HT-29 (cell line): ENCODE results near the gene LRRN3. TPM values are rescaled to one million over a fixed set of nuclear protein-coding genes. Genes with fewer than 3 reads are reported as not detected.

ENCODE experiments used
- DNase-seq: peaks from one replicate; pipeline ENCODE4 v3.0.0-alpha.2; 2015; ENCODE audit warnings: low spot score
- total RNA-seq: library from RNA; depleted of rRNA; stranded (reverse); fragments of >200 nt; shearing (Covaris generic); gene quantifications from 2 replicates; pipeline ENCODE4 v1.2.3, GENCODE V29; 2014

Gene LRRN3
- total RNA-seq, 1 experiment from 2014 or later: not detected

DNA sequence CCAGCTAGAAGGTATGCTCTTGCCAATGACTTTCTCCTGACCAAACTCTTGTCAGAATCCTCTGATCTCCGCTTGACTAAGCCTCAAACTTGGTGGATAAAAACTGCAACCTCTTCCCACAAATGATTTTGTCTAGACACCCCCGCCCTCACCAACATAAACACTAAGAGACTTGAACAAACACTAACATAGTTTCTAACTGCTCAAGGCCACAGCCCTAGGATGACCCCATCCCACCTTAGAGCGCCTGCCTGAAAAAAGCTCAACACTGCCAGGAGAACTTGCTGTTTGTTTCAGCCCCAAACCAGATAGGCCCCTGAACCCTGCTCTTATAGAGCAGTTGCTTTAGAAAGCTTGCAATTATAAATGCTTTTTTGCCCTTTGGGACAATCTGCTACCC lies 71.8 kb downstream of the LRRN3 start:
- no peak for DNase-seq

DNA sequence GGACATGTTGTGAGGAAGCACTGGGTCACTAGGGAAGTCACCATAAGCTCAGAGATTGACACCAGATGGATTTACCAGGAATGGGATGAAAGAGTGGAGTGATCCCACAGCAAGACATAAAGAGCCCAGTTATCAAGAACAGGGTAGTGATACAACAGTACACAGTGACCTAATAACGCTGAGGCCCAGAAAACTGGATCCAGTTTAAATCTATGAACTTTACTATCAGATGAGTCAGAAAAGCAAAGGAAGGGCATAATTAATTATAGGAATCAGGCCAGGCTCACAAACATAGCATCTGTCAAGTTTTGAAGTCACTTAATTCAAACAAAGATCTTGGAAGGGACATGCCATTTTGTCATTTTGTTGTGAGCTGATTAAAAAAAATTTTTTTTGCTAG lies 73.5 kb downstream of the LRRN3 start:
- DNase-seq: no peak

DNA sequence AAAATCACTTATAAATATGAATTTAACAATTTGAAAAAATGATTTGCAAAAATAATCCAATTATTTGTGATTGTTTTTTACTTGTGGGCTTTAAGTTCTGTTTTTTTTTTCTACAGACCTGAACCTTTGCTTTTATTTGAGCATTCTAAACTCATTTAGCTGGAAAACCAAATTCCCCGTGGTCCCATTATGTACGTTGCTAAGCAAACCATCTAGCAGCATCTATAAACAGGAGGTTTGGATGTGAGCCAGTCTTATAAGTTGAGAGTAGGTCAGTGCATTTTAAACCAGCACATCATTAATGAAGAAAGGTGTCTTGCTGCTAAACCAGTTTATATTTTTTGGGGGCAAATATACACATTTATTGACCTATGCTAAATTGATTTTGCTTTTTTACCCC lies 77.3 kb downstream of the LRRN3 start:
- DNase-seq: peak; percentile 39

DNA sequence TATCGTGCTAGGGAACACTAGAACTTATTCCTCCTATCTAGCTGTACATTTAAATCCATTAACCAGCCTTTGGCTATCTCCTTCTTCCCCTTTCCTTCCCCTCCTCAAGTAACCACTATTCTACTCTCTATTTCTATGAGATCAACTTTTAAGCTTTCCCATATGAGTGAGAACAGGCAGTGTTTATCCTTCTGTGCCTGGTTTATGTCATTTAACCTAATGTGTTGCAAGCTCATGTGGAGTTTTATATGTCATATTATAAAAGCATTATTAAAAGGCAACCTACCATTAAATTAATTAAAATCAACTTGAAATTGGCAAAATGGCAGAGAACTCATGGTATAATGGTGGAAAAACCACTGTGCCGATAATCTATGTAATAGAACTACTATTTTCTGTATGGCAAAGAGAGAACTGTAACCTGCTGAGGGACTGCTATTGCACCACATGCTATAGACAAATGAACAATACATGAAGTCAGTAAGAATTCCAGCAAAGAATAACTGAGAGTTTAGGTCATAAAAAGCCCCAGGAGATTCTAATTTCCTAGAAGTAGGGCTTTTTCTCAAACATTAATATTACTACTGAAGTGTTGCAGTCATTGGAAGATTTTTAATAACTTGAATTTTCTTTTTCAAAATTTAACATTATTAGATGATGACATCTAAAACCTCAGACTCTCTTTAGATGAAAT lies 81.8 kb downstream of the LRRN3 start:
- no peak for DNase-seq

DNA sequence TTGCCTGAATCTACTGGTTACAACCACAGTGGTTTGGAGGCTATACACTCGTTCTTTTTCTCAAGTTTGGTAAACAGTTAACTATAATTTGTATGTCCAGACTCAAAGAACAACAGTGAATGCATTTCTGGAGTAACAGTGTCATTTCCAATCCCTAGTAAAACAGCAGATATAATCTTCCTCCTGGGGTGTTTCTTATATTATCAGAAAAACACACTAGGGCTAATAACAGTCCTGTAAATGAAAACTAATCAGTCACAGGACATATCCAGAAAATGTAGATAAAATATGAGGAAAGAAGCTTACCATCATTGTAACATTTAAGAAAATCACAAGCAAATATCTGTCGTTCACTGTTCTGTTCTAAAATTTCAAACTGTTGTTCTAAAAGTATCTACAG lies 82.6 kb downstream of the LRRN3 start:
- no peak for DNase-seq

DNA sequence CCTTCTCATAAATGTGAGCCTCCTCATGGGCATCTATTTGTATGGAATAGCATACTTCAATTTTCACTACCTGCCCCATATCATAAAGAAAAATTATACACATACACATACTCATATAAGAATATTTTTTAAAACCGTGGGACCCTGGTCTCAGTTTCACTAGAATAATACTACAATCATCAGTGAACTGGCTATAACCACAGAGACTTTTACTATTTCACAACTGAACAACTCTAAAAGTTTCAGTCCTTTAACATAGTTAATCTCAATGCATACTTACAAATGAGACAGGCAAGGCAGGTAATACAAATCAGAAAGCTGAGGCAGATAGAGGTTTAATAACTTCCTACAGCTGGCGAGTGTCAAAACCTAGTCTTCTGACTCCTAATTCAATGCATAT lies 83.1 kb downstream of the LRRN3 start:
- no peak for DNase-seq

DNA sequence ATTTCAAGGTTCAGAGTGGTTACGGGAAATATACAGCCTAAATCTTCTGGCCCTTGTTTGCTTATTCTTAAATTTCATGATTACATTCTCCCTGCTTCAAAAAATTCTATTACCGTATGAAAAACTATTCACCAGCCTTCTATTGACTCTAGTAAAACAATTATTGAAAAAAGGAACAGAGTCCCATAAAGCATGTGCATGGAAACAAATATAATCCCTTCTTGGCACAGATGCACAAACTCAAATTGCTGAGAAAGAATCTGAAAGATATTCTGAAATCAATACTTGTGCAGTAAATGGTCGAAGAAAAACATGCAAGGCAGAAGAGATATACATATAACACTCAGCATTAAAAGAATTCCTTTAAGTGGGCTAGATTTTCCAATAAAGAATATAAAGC lies 83.6 kb downstream of the LRRN3 start:
- no peak for DNase-seq
